ENCODE results near the gene GGT7. TPM values are rescaled to one million over a fixed set of nuclear protein-coding genes. Genes with fewer than 3 reads are reported as not detected.
A peak's percentile ranks its signal among the peaks of the same experiment; 100 is the strongest.

GGT7 gene
- total and polyA plus RNA-seq, 2 of the 4 experiments (the other 2 are of a cell fraction) = 3.4 to 25.9 TPM

DNA sequence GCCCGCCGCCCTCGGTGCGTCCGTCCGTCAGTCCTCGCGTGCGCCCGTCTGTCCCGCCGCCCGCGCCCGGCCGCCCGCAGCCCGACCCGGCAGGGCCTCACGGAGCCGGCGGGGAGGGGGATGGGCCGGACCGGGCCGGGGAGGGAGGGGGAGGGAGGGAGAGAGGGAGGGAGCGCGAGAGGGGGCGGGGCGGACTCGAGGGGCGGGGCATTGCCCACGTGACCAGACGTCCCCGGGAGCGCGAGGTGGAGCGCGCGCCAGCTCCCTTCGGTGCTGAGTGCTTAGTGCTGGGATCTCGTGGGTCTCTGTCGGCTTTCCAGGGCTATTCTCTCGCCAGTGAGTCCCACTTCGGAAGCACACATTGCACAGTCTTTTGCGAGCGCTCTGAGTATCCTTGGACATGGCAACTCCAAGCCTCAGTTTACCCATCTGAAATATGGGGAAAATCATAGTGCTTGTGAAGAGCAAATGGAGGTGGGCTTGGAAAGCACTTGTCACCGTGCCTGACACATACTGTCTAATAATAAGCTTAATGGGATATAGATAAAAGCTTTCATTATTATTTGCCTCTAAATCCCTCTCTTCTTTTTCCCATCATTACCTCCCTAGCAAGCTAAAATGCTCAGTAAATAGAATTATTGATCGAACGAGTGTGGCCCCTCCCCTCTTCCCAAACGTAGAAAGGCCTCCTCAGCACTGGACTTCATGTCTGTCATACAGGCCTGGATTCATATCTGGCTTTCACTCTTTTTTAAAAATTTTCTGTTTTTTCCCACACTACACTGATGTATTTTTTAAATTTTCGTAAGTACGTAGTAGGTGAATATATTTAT is 46.9 kb downstream of the GGT7 start, which contains the start of gene NCOA6:
Gene NCOA6, minus strand, starts transcription at position 122 of the 833 bp plus-strand sequence. CDS start 43,296 bp downstream, outside the sequence.
- peak within 1 kb of the TSS; percentile 98 for H2AK9ac ChIP-seq (replicated peaks; ENCODE audit: low read depth, low read length, poor library complexity)
- H3K36me3 ChIP-seq (ENCODE audit: control insufficient read depth, insufficient read depth, low read length) = no peaks in the 10 kb centered on the region
- H2BK120ac ChIP-seq (ENCODE audit: low read depth, low read length) = peak within 1 kb of the TSS; percentile 78; the same call in 1 of the 2 replicates
- peak within 1 kb of the TSS; percentile 81 for H4K5ac ChIP-seq (ENCODE audit: low read depth, low read length)
- peak within 1 kb of the TSS; percentile 69 for H3K9ac ChIP-seq (ENCODE audit: low read depth, low read length)
- peak within 1 kb of the TSS; percentile 70 for H3K4me3 ChIP-seq (ENCODE audit: insufficient read depth, low read depth, low read length)
- TF ChIP-seq MAZ (IDR thresholded peaks at IDR 0.05; ENCODE audit: borderline replicate concordance, low read depth, low read length) (peak; percentile 5; the same call in 1 of the 2 replicates), POLR2A (IDR thresholded peaks at IDR 0.05; ENCODE audit: low read depth, low read length) (no peak)
- TF ChIP-seq, protein P1, sequence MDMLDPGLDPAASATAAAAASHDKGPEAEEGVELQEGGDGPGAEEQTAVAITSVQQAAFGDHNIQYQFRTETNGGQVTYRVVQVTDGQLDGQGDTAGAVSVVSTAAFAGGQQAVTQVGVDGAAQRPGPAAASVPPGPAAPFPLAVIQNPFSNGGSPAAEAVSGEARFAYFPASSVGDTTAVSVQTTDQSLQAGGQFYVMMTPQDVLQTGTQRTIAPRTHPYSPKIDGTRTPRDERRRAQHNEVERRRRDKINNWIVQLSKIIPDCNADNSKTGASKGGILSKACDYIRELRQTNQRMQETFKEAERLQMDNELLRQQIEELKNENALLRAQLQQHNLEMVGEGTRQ (IDR thresholded peaks at IDR 0.05; ENCODE audit: low read depth, low read length) = peak; percentile 92
- H3K23ac ChIP-seq (ENCODE audit: low read depth, low read length) = peak within 1 kb of the TSS; percentile 95
- in situ Hi-C loops (cut with MboI; ENCODE audit: low sequenced_read_pairs) = loop anchor here (25.0 kb wide), 1 partner anchor 612 kb away; the partner anchor contains the start of gene GDF5
- peak within 1 kb of the TSS; percentile 70 for H3K27ac ChIP-seq (ENCODE audit: insufficient read depth, low read length)
- peak within 1 kb of the TSS; percentile 72 to 98 for H4K8ac ChIP-seq (ENCODE audit: low read depth in 2 of 2, low read length in 2 of 2)
- H3K4me2 ChIP-seq (ENCODE audit: low read depth, low read length) = peak within 1 kb of the TSS; percentile 88
- no peak within 1 kb of the TSS; the same call in 2 of the 3 replicates for H2BK15ac ChIP-seq (ENCODE audit: low read depth, low read length)
- H2AFZ ChIP-seq (replicated peaks; ENCODE audit: low read length, poor library complexity) = peak within 1 kb of the TSS; percentile 99
- H2AK5ac ChIP-seq (ENCODE audit: low read depth, low read length) = peak within 1 kb of the TSS; percentile 91
- H3K27me3 ChIP-seq (ENCODE audit: control insufficient read depth, insufficient read depth, low read length) = no peaks in the 10 kb centered on the region; the same call in none of the 2 replicates
- CTCF ChIA-PET = interaction anchor here (0.6 to 0.7 kb wide), 2 partner anchors 97 to 320 kb away, joined by 3 read pairs; no protein-coding TSS in a partner anchor
- peak within 1 kb of the TSS; percentile 43 for H3K18ac ChIP-seq (ENCODE audit: low read depth, low read length)
- WGBS, 2 experiments (ENCODE audit: extremely low coverage in 2 of 2, insufficient read length in 1 of 2) = 0% methylated on average over 6 of the region's 52 CpGs; no CpG with 5 or more reads in 1 of the 2 experiments
- peak; percentile 85 for ATAC-seq (ENCODE audit: low read depth)
- H3K9me1 ChIP-seq (ENCODE audit: insufficient read depth, low read length) = peaks cover 17% of the 10 kb centered on the region
- peak within 1 kb of the TSS; percentile 98 for H3K4ac ChIP-seq (ENCODE audit: low read depth, low read length)
- H3K79me1 ChIP-seq (ENCODE audit: low read depth in 1 of 2, low read length in 2 of 2) = peaks cover 17 to 44% of the 10 kb centered on the region in 2 experiments; a peak in 3 of 4 replicates
- no peak within 1 kb of the TSS for H2BK20ac ChIP-seq (ENCODE audit: low read depth, low read length)
- intact Hi-C loops (cut with micrococcal nuclease) = no loop called here
- no peaks in the 10 kb centered on the region; the same call in none of the 2 replicates for H3K4me1 ChIP-seq (ENCODE audit: control insufficient read depth, insufficient read depth, low read length)
- peak within 1 kb of the TSS; percentile 93 for H4K91ac ChIP-seq (ENCODE audit: insufficient read depth, low read depth, low read length)
- DNase-seq = peak; percentile 74
- no TSS peak for BruUV-seq (replicated peaks)
- POLR2A ChIA-PET (ENCODE audit: unreplicated experiment) = interaction anchor here (0.6 kb wide), 1 partner anchor 140 kb away, joined by 3 read pairs; no protein-coding TSS in a partner anchor
- H2BK5ac ChIP-seq (ENCODE audit: low read depth, low read length, poor library complexity, severe bottlenecking) = peak within 1 kb of the TSS; percentile 81
- peak within 1 kb of the TSS; percentile 73 for H3K56ac ChIP-seq (ENCODE audit: extremely low read depth, insufficient read depth, low read length)
- H4K20me1 ChIP-seq (ENCODE audit: insufficient read depth, low read length) = peaks cover 31% of the 10 kb centered on the region
- H3K9me3 ChIP-seq (ENCODE audit: control insufficient read depth, insufficient read depth, low read length) = no peaks in the 10 kb centered on the region
- dilution Hi-C loops (cut with HindIII; ENCODE audit: low sequenced_read_pairs, unreplicated experiment) = no loop called here
- peak within 1 kb of the TSS; percentile 98 for H3K14ac ChIP-seq (replicated peaks; ENCODE audit: low read depth, low read length)
